ENCODE measurements around the gene PNMA6E. TPM values are rescaled to one million over a fixed set of nuclear protein-coding genes. Genes with fewer than 3 reads are reported as not detected.

The PNMA6E gene
- polyA plus RNA-seq, 6 donors from 2014 or later, result not detected

DNA sequence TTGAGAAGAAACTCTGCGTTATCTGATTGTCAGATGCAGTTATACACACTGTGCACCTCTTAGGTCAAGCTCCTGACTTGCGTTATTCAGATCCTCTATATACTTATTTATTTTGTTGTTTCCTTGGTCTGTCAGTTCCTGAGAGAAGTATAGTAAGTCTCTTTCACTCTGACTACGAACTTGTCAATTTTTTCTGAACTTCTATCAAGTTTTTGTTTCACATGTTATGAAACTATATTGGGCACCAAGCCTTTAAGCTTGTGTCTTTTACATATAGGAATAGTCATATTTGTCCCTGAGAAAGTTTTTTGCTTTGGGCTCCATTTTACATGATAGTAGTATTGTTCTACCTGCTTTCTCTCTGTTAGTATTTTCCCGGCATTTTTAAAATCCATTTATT lies 35.5 kb downstream of the PNMA6E start:
- H3K27ac Mint-ChIP-seq, result no peak overlapping the region
- ATAC-seq (ENCODE audit: low read depth in 2 of 2) (no peak), DNase-seq (no peak)
- peaks cover 4 to 16% (median 4%) of the 10 kb centered on the region in 3 donors for H3K27me3 Mint-ChIP-seq
- peaks cover 0 to 2% (median 0%) of the 10 kb centered on the region in 7 donors for H3K9me3 Mint-ChIP-seq
- H3K4me3 Mint-ChIP-seq, result no peak overlapping the region
- H3K4me1 Mint-ChIP-seq, result no peaks in the 10 kb centered on the region
- no peaks in the 10 kb centered on the region for H3K36me3 Mint-ChIP-seq

DNA sequence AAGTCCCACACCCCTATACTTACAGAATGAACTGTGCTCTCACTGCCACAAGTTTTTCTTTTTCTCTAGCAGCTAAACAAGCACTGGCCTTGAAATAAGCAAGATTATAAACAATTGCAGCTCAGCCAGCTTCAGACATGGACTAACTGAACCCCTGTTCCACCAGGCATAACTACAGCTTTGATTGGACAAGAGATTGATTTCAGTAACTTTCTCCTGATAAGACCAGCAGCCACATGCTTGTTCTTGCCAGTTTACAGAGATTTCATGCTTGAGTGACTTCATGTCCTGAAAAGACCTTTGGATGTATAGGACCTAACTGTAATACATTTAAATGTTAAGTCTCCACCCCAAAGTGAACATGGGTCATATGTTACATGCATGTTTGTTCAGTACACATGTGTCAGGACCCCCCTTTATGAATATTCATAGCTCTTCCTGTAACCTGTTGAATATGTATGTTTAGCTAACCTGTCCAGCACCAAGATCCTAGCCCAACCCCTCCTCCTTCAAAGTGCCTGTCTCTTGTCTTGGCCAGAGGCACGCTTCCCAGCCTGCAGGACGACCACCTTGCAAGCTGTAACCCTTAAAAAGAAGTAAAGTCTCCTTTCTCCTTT lies 39.3 kb downstream of the PNMA6E start:
- ATAC-seq (ENCODE audit: low read depth in 2 of 2), result no peak
- Mint-ChIP-seq H3K27ac (no peak overlapping the region), H3K36me3 (peaks cover 0 to 7% of the 10 kb centered on the region in 2 donors), H3K4me3 (no peak overlapping the region), H3K9me3 (peaks cover 0 to 27% (median 24%) of the 10 kb centered on the region in 7 donors), H3K27me3 (no peaks in the 10 kb centered on the region), H3K4me1 (no peaks in the 10 kb centered on the region)
- DNase-seq, result no peak

DNA sequence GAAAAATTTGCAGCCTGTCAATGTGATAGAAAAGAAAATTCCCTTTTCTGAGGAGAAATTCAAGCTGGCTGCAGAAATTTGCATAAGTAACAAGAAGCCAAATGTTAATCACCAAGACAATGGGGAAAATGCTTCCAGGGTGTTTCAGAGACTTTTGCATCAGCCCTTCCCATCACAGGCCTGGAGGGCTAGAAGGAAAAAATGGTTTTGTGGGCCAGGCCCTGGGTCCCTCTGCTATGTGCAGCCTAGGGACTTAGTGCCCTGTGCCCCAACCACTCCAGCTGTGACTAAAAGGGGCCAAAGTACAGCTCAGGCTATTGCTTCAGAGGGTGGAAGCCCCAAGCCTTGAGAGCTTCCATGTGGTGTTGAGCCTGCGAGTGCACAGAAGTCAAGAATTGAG lies 43.3 kb downstream of the PNMA6E start:
- Mint-ChIP-seq H3K27ac (no peak overlapping the region), H3K36me3 (peaks cover 0 to 7% of the 10 kb centered on the region in 2 donors), H3K9me3 (peaks cover 0 to 31% (median 26%) of the 10 kb centered on the region in 7 donors), H3K4me1 (peaks cover 0 to 5% (median 0%) of the 10 kb centered on the region in 3 donors), H3K27me3 (no peaks in the 10 kb centered on the region), H3K4me3 (no peak overlapping the region)
- DNase-seq, result no peak
- no peak for ATAC-seq (ENCODE audit: low read depth in 2 of 2)

DNA sequence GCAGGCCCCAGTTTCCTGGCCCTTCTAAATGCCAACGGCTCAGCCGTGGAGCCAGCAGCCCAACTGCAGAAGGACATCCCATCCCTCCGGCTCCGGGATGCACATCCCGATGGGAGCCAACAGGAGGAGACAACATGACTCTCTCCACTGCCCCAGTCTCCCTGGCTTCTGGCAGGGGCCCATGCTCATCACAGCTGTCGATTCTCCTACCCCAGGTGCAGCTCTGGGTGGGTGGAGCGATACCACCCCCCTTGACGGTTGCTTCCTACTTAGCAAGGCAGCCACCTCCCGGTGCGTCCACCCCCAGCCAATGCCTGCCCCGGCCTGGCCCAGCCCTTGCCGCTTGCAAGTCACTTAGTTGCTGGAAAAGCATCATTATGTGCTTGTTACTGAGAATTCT lies 47.7 kb downstream of the PNMA6E start:
- Mint-ChIP-seq H3K9me3 (peaks cover 0 to 19% (median 17%) of the 10 kb centered on the region in 7 donors), H3K36me3 (peaks cover 6 to 7% of the 10 kb centered on the region in 2 donors), H3K27me3 (no peaks in the 10 kb centered on the region), H3K27ac (no peak overlapping the region), H3K4me1 (peaks cover 2 to 13% (median 8%) of the 10 kb centered on the region in 3 donors), H3K4me3 (no peak overlapping the region)
- ATAC-seq (ENCODE audit: low read depth in 2 of 2), result no peak
- DNase-seq, result no peak

DNA sequence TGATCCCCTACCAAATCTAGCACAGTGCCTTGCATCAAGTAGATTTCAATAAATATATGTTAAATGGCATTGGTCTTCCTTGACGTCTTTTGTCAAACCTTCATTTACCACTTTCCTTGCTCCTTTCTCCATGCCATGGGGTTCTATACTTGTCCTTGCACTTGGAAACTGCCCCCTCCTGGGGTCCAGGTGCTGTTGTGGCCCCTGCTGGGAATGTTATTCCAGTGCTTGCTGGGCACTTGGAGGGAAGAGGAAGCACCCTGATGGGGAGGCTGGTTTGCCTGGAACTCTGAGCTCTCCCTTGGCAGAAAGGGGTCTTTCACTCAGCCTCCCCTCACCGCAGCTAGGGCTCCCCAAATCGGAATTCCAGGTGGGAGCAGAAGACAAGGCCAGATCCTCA lies 48.3 kb downstream of the PNMA6E start:
- H3K36me3 Mint-ChIP-seq, result peaks cover 6 to 7% of the 10 kb centered on the region in 2 donors
- ATAC-seq (ENCODE audit: low read depth in 2 of 2), result no peak
- peaks cover 0 to 14% (median 12%) of the 10 kb centered on the region in 7 donors for H3K9me3 Mint-ChIP-seq

DNA sequence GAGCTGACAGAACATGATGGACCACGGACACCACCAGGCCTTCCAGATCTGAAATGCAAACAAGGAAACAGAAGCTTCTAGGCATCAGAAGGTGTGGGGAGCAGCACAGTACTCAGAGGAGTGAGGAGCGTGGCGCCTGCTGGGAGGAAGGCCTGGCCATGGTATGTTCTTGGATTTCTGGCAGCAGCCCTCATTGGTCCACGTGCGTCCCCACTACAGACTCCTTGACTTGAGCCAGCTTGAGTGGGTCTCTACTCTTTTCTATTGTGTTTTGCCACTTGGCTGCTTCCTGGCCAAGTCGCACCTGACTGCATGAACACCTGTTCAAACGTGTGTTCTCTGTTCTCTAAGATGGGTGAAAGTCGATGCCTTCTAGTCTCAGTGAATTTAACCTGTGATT lies 49.2 kb downstream of the PNMA6E start:
- H3K9me3 Mint-ChIP-seq, result peaks cover 0 to 6% (median 4%) of the 10 kb centered on the region in 7 donors
- H3K4me1 Mint-ChIP-seq, result peaks cover 2 to 13% (median 8%) of the 10 kb centered on the region in 3 donors
- ATAC-seq (ENCODE audit: low read depth in 2 of 2) (no peak), DNase-seq (no peak)
- H3K27ac Mint-ChIP-seq, result peak overlapping the region in 1 of 6 donors; percentile 84
- no peaks in the 10 kb centered on the region for H3K27me3 Mint-ChIP-seq
- H3K36me3 Mint-ChIP-seq, result peaks cover 2 to 6% of the 10 kb centered on the region in 2 donors
- H3K4me3 Mint-ChIP-seq, result no peak overlapping the region

More for the DNA sequence above, 48.3 kb downstream of the PNMA6E start:
- Mint-ChIP-seq H3K4me1 (peaks cover 2 to 13% (median 8%) of the 10 kb centered on the region in 3 donors), H3K27me3 (no peaks in the 10 kb centered on the region), H3K27ac (no peak overlapping the region), H3K4me3 (no peak overlapping the region)
- no peak for DNase-seq

DNA sequence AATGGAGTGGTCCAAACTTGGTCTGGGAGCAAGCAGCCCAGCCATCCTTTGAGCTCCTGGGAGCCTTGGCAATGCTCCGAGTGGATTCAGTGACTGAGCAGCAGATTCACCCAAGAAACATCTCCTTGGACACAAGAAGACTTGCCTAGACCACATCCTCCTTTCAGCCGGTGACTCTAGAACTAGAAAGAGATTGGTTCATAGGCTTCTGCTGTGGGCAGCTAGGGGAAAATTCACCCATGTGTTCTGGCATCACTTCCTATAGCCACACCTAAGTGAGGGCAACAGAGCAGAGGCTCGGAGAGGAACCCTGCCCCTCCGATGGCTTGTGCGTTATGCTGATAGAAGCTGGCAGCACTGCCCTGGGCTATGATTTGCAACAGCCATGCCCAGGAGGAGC lies 51.2 kb downstream of the PNMA6E start:
- ATAC-seq (ENCODE audit: low read depth in 2 of 2), result no peak
- Mint-ChIP-seq H3K4me3 (no peak overlapping the region), H3K36me3 (peaks cover 6 to 19% of the 10 kb centered on the region in 2 donors), H3K27ac (peak overlapping the region in 1 of 6 donors; percentile 61), H3K9me3 (peaks cover 0 to 4% (median 0%) of the 10 kb centered on the region in 7 donors), H3K4me1 (peaks cover 2 to 11% (median 8%) of the 10 kb centered on the region in 3 donors), H3K27me3 (no peaks in the 10 kb centered on the region)
- DNase-seq, result no peak

DNA sequence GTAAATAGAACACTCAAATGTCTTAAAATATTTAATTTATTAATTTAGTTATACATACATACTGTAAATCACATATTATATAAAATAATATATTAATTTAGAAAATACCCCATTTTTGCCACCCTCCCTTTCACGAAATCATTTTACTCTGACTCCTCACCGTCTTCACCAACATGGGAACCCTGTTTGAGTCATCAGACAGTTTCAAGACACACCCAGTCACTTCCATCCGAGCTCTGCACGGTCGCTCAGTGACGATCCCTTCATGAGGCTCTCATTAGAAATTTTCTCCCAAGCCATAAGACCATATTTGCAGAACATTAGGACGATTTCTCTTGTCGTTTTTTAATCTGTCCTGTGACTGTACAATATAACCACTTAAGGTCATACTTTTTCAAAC lies 52.7 kb downstream of the PNMA6E start:
- ATAC-seq (ENCODE audit: low read depth in 2 of 2) (no peak), DNase-seq (no peak)
- peaks cover 0 to 4% (median 0%) of the 10 kb centered on the region in 7 donors for H3K9me3 Mint-ChIP-seq
- H3K4me3 Mint-ChIP-seq, result no peak overlapping the region
- peaks cover 11 to 27% of the 10 kb centered on the region in 2 donors for H3K36me3 Mint-ChIP-seq
- H3K4me1 Mint-ChIP-seq, result peaks cover 2 to 13% (median 8%) of the 10 kb centered on the region in 3 donors
- peak overlapping the region in 1 of 6 donors; percentile 38 for H3K27ac Mint-ChIP-seq
- H3K27me3 Mint-ChIP-seq, result no peaks in the 10 kb centered on the region

DNA sequence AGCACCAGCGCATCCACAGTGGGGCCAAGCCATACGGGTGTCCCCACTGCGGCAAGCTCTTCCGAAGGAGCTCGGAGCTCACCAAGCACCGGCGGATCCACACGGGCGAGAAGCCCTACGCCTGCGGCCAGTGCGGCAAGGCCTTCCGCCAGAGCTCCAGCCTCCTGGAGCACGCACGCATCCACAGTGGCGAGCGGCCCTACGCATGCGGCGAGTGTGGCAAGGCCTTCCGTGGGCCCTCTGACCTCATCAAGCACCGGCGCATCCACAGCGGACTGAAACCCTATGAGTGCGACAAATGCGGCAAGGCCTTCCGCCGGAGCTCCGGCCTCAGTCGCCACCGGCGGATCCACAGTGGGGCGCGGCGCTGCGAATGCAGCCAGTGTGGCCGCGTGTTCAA lies 53.6 kb downstream of the PNMA6E start:
- Mint-ChIP-seq H3K27ac (no peak overlapping the region), H3K4me1 (peaks cover 2 to 10% (median 5%) of the 10 kb centered on the region in 3 donors), H3K9me3 (peaks cover 0 to 6% (median 0%) of the 10 kb centered on the region in 7 donors), H3K36me3 (peaks cover 11 to 30% of the 10 kb centered on the region in 2 donors), H3K27me3 (no peaks in the 10 kb centered on the region), H3K4me3 (no peak overlapping the region)
- no peak for DNase-seq
- no peak for ATAC-seq (ENCODE audit: low read depth in 2 of 2)

Other genes with a start within 250 kb of the PNMA6E start
- gene MAGEA1, start 222.1 kb downstream of the PNMA6E start, polyA plus RNA-seq (ENCODE audit: low read depth in 6 of 6), result not detected
- not detected for gene PNMA6F, start 79.6 kb downstream of the PNMA6E start, polyA plus RNA-seq (ENCODE audit: low read depth in 6 of 6)
- gene ZNF275, start 67.2 kb downstream of the PNMA6E start, polyA plus RNA-seq (ENCODE audit: low read depth in 6 of 6), result 10 to 100 TPM in 1 of 6 donors, 1 to 10 TPM in 5; 4.6 to 11.1 (median 7.2) TPM
- under 1 TPM in 3 of 6 donors, not detected in 3; 0.04 to 0.21 (median 0.09) TPM for gene ZFP92, start 10.1 kb upstream of the PNMA6E start, polyA plus RNA-seq (ENCODE audit: low read depth in 6 of 6)
- 1 to 10 TPM in 2 of 6 donors, under 1 TPM in 1, not detected in 3; 0.19 to 1.3 (median 1.3) TPM for gene TREX2, start 44.7 kb upstream of the PNMA6E start, polyA plus RNA-seq (ENCODE audit: low read depth in 6 of 6)
- gene HAUS7, start 69.2 kb upstream of the PNMA6E start, polyA plus RNA-seq (ENCODE audit: low read depth in 6 of 6), result 10 to 100 TPM; 16.0 to 30.6 (median 19.3) TPM
- gene BGN, start 93.6 kb upstream of the PNMA6E start, polyA plus RNA-seq (ENCODE audit: low read depth in 6 of 6), result not detected
- under 1 TPM in 1 of 6 donors, not detected in 5; 0.05 TPM for gene ATP2B3, start 116.3 kb upstream of the PNMA6E start, polyA plus RNA-seq (ENCODE audit: low read depth in 6 of 6)
- gene CCNQ, start 197.8 kb upstream of the PNMA6E start, polyA plus RNA-seq (ENCODE audit: low read depth in 6 of 6), result 10 to 100 TPM; 31.9 to 88.0 (median 69.7) TPM
- gene DUSP9, start 245.9 kb upstream of the PNMA6E start, polyA plus RNA-seq (ENCODE audit: low read depth in 6 of 6), result not detected

Data from naive B cell (primary cell).